GM21717 (cell line): Measurements from ENCODE around the gene DBP.
"Not testable (repeated sequence)": the region's sequence is repeated elsewhere in the genome, so short reads cannot be mapped to it uniquely, and the experiment has no call there.

Source experiments
- ATAC-seq: cut with Tn5 transposase; IDR thresholded peaks from one replicate; pipeline ENCODE4 v1.9.1; 2021; ENCODE audit warnings: mild to moderate bottlenecking, moderate library complexity; ENCODE audit not compliant: unreplicated experiment

DBP gene

DNA sequence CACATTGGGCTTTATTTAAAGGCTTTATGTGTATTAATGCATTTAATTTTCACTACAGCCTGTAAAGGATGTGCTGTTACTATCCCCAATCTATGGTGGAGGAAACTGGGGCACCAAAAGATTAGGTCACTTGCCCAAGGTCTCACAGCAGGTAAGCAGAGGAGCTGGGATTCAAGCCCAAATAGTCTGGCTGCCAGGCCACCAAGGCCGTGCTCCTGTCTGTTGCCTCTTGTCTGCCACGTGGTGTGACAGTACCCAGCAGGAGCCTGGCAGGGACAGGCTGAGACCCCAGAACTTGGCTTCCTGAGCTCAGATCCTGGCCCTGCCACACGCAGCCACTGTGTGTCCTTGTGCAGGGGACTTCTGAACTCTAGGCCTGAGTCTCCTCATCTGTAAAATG lies 31.2 kb upstream of the DBP start:
- no peak for ATAC-seq

DNA sequence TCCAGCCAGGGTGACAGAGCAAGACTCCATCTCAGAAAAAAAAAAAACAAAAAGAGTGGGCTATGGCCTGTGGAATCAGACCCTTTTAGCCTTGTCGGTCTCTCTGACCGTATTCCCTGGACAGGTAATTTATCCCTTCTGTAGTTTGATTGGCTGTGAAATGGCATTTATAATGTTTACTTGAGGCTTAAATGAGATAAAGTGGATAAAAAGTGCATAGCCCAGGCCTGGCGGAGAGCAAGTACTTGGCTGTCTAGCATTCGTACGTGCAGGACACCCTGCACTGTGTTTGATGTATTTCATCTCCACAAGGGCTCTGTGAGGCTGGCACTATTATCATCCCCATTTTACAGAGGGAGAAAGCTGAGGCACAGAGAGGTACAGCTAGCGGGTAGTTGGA lies 28.6 kb upstream of the DBP start:
- no peak for ATAC-seq

- ATAC-seq = no peak
Observed at GRCh38 chr19:48664476-48664875, 27.3 kb upstream of the DBP start.

DNA sequence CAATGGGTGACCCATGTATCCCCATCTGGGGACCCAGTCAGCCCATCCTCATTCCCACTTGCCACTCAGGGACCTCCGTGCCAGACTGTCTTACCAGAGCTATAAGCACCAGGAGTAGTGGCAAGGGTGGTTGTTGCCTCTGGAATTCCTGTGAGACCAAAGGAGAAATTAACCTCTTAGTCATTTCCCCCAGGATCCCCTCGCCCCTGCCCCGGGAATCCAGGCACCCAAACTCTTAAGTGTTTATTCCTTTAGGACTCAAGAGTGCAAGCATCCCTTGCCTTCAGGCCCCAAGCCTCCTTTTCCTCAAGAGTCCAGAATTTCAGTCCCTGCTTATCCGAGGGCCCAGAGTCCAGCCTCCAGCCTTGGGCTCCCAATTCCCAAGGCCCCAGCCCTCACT lies 26.5 kb upstream of the DBP start:
- ATAC-seq = no peak

GRCh38 chr19:48661711-48662090 lies 24.5 kb upstream of the DBP start:
- ATAC-seq = no peak

DNA sequence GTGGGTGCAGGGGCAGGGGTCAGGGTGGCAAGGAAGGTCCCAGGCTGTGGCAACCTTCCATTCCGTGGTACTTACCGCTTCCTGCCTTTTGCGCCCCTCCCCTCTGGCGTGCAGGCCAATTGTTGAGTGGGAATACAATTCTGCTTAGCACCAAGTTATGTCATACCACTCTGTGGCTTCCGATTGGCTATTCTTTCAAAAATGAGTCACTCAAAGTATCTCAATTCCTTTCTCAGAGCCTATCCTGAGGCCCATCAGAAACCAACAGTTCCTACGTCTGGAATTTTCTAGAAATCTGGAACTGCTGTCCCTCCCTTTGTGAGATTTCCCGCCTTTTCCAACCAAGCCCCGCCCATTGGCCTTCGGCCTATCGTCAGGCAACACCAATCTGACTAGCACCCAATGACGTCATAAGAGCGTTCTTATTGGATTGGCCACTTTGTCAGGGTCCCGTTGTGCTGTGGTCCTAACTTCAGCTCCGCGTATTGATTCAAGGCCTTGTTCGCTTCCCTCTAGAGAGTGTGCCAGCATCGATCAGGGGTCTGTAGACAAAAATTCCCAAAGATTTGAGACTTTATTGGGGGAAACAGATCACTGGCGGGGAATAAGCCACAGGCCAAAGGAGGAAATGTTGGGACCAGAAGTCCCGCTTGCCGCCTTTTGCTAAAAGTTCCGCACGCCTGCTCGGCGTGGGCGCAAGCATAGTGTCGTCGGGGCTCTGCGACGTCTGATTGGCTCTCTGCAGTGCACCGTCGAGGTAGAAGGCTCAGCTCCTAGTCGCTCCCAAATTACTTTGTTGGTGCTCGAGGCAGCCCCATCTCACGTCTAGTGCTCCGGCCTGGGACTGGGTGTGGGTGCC lies 23.9 kb upstream of the DBP start:
- peak; percentile 81 for ATAC-seq

DNA sequence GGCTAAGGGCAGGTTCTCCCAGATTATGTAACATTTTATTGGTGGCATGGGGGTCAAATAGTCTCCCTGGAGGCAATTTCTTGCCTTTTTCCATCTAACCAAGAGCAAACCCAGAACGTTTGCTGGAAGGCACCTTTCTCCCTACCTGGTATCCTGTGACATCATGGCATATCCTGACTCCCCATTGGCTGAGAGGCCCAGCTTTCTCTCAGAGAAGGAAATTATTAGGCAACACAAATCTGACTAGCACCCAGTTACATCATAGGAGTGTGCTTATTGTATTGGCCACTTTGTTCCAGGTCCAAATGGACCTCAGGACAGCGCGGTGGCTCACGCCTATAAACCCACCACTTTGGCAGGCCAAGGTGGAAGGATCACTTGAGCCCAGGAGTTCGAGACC lies 22.6 kb upstream of the DBP start:
- ATAC-seq = no peak

DNA sequence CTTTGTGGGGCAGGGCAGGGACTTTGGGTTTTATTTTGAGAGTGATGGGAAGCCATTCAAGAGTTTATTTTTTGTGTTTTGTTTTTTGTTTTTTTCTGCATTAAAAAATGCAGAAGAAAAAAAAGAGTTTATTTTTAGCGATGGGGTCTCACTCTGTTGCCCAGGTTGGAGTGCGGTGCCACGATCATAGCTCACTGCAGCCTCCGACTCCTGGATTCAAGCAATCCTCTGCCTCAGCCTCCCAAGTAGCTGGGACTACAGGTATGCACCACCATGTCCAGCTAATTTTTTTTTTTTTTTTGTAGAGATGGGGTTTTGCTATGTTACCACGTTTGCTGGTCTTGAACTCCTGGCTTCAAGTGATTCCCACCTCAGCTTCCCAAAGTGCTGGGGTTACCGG lies 21.3 kb upstream of the DBP start:
- ATAC-seq = no peak

- ATAC-seq = not testable (repeated sequence)
Observed at GRCh38 chr19:48657828-48658227, 20.6 kb upstream of the DBP start.

DNA sequence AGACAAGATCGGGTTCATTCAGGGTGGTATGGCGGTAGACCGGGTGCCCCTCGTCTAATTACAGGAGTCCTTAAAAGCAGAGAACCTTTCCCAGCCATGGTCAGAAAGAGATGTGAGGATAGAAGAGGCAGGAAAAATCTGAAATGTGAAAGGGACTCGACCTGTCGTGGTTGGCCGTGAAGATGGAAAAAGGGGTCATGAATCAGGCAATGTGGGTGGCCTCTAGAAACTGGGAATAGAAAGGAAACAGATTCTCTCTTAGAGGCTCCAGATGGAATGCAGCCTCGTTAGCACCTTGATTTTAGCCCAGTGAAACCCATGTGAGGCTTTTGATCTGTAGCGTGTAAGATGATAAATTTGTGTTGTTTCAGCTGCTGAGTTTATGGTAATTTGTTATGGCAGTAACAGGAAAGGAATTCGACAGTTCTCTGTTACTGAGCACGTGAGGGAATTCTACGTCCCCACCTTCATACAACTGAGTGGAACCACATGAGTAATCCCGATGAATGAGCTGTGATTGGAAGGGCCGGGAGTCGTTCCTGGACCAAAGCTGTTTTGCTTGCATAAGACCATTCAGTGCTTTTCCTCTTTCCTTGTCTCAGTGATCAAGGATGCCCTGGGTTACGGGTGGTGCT lies 19.8 kb upstream of the DBP start:
- ATAC-seq = no peak

GRCh38 chr19:48654299-48655059 lies 17.3 kb upstream of the DBP start:
- ATAC-seq = no peak

- no peak for ATAC-seq
Observed at GRCh38 chr19:48651683-48652048, 14.5 kb upstream of the DBP start.

- ATAC-seq = no peak
Observed at GRCh38 chr19:48650974-48651682, 13.9 kb upstream of the DBP start.

DNA sequence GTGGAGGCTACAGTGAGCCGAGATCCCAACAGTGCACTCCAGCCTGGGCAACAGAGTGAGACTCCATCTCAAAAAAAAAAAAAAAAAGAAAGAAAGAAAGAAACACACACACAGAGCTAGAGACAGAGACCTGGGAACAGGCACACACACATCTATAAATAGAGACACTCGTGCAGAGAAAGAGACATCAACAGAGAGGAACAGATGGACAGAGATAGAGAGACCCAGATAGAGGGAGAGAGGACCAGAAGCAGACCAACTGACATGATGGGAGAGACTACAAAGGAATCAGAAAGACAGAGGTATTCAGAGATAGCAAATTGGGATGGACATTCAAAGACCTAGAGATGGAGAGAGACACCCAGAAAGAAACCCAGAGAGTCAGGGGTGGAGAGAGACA lies 11.0 kb upstream of the DBP start:
- ATAC-seq = no peak

DNA sequence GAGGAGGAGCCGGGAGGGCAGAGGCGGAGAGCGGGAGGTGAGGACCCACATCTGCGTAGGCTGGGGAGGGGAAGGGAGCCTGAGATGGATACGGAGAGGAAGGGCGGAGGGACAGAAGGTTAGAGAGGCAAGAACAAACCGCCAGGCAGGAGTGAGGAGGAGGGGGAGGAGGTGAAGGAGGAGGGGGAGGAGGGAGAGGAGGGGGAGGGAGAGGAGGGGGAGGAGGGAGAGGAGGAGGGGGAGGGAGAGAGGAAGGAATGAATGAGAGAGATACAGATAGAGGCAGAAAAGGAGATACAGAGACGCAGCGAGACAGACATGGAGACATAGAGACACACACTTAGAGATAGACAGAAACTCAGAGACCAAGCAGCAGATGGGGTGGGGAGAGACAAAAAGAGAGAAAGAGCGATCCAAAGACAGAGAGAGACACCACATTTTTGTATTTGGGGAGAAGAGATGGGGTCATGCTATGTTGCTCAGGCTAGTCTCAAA lies 9.6 kb upstream of the DBP start:
- no peak for ATAC-seq

- peak; percentile 52 for ATAC-seq
Observed at GRCh38 chr19:48646001-48646721, 9.0 kb upstream of the DBP start, which contains the start of gene CA11. Gene CA11 (minus strand): TSS chr19:48646187. CDS start chr19:48645632, 555 bp downstream.

DNA sequence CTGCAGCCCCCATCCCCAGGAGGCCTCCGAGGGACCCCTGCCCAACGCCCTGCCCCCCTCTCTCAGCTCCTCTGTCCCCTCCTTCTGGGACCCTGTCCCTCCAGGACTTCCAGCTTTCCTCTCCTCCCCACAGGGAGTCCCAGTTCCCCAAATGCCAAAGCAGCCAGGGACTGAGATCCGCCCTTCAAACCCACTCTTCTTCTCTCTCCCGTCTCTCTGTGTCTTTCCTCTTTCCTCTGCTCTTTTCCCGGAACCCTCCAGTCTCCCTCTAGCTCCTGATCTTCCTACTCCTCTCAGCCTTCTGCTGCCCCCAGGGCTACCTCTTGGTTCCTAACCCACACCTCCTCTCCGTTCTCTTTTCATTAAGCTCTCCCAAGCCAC lies 8.4 kb upstream of the DBP start:
- no peak for ATAC-seq

DNA sequence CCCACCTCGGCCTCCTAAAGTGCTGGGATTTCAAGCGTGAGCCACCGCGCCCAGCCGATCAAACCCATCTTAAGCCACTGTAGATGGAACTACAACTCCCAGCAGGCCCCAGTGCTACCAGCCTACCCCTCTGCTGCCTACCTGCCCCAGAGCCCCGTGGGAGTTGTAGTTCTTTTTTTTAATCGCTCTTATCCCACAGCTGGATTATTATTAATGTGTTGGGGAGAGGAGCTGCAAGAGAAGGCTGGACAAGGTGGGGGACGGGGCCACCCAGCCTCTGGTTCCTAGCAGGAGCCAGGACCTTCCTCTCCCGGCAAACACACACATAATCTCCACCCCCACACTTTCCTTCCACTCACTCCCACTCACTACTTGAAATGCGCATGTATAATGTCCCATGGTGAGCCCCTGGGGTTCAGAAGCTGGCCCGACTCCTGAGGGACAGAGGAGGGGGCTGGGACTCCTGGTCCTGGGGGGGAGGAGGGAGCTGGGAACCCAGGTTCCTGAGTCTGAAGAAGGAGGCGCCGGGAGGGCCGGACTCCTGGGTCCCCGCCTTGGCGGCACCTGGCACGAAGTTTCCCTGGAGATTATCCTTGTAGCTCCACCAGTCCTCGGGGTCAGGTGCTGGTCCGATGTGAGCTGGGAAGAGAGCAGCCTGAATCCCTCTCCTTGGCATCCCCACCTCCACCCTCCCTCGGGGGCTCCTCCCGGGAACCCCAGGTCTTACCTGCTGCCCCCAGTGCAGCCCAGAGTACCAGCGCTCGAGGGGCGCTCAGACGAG lies 7.8 kb upstream of the DBP start:
- no peak for ATAC-seq

- ATAC-seq = no peak
Observed at GRCh38 chr19:48644355-48644754, 7.2 kb upstream of the DBP start.

GRCh38 chr19:48642862-48643261 lies 5.7 kb upstream of the DBP start:
- no peak for ATAC-seq
